Measurements from ENCODE around the gene WNT16. TPM values are rescaled to one million over a fixed set of nuclear protein-coding genes. Genes with fewer than 3 reads are reported as not detected.

WNT16 gene
- polyA plus RNA-seq, 12 donors: 0.16 to 8.7 (median 0.44) TPM; not detected in 2

DNA sequence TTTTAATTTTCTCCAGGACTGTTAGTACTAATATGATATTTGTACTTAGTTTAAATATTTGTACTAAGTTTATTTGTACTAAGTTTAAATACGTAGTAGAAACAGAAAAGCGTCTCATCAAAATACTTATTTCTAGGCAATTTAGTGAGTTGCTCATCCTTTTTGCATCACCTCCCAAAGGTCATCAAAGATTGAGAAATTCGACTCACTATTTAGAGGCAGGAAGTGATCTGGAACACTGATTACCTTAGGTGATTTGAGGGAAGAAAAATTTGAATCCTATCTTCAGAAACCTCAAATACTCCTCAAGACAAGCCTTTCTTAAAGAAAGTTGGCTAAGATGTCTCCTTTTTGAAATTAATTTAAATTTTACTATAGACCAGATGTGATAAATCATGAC, 14.5 kb downstream of the WNT16 start:
- no peak for DNase-seq

DNA sequence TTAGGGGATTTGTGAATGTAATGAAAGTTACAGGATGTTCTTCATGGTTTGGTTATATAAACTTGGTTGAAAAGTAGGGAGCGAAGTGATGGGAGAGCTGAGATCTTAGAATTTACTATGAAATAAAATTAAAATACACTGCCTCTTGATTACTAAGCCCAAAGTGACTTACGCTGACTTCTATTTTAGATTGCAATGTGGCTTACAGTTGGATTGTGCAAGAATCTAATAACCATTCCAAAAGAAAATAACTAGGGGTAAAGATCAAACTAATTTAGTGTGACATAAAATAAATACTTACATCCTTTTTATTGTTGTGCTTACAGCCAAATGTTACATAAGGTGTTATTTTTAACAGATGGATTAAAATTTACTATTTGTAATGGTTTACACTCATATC, 15.3 kb downstream of the WNT16 start:
- DNase-seq: no peak

DNA sequence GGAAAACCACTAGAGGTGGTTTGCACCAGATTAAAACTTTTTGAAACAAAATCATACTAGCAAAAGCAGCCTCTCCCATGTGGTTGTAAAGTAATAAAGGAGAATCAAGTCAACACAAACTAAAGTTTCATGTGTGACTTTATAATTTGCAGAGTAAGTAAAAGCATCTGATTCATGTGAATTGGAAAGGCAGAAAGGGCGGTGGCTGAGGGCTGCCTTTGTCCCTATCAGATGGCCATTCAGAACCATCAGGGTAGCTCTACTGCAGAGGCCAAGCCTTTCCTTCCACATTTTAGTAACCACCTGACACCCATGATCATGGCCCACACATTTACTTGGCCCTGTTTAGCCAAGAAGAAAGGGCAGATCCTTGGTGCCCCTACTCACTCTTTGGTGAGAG, 15.7 kb downstream of the WNT16 start:
- DNase-seq: no peak

DNA sequence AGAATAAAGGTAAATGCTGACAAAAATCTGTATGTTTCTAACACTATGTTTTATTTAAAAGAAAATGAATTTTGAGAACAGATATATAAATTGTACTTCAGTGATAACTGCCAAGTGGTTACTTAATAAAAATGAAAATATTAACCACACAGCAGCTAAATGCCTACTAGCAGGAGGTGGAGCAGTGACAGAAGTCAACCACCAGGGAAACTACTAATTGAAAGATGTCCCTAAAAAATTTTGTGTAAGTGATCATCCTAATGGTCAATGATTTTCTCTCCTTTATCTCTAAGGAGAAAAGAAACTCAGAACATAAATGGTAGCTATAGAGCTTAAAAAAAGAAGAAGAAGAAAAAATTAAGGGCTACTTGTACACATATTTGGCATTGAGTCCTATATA, 22.9 kb downstream of the WNT16 start:
- DNase-seq: no peak

DNA sequence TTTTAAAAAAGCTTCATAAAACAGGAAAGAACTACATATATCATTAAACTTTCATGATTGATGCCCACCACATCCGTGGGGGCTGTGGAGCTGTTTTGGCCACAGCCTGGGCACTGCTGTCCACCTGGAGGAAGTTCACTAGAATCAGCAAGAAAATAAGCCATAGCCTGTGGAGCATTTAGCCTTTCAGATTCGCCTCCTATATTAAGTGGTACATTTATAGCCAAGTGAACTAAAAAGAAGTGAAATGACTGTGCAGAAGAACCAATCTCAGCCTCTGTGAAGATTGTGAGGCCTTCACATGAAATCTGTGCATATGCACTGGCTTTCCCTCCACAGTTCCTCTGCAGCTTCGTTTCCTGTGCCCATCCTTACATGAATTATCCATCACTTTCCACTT, 23.5 kb downstream of the WNT16 start:
- no peak for DNase-seq

DNA sequence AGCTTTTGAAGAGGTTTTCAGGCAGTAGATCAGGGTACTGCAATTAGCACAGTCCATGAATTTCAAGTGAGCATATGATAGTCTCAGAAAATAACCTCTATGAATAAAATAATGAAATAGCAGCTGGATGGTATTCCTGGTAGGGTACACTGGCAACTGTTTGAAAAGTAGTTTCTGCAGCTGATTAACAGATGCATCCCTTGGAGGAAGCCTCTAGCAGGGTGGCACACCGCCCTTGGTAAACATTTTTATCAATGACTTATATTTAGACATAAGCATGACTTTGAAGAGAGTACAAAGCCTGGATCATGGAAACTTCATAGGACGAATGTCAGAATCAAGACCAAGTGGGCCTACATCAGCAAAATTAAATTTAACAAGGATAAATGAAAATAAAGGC, 26.8 kb downstream of the WNT16 start:
- DNase-seq: no peak

DNA sequence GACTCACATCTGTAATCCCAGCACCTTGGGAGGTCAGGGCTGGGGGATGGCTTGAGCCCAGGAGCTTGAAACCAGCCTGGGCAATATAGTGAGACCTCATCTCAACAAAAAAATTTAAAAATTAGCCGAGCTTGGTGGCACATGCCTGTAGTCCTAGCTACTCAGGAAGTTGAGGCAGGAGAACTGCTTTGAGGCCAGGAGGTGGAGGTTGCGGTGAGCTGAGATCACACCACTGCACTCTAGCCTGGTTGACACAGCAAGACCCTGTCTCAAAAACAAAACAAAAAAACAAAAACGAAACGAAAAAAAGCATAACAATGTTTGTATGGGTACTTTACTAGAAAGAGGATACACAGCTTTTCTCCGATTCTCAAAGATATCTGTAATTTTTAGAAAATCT, 31.8 kb downstream of the WNT16 start:
- DNase-seq: no peak

DNA sequence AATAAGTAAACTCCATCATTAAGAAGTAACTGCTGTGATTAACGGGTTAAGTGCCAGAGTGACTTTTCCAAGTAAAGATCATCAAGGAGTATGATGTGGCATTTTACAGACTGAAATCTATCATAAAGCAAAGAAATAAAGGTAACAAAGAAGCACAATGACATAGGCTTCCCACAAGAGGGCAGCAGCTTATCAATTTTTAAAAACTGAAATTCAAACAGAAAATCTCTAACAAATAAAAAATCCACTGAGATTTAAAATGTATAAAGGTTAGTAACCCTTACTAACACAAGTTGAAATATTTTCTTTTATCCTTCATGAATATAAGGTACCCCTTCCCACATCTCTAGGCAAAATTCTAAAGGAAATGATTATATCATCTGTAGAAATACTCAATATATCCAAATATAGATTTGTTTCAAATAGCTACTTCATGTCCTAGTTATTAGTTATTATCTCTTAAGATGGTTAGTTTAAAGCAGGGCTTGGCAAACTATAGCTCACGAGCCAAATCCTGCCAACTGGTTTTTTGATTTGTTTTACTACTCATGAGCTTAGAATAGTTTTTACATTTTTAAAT, 38.1 kb downstream of the WNT16 start:
- peak; percentile 51 for DNase-seq

DNA sequence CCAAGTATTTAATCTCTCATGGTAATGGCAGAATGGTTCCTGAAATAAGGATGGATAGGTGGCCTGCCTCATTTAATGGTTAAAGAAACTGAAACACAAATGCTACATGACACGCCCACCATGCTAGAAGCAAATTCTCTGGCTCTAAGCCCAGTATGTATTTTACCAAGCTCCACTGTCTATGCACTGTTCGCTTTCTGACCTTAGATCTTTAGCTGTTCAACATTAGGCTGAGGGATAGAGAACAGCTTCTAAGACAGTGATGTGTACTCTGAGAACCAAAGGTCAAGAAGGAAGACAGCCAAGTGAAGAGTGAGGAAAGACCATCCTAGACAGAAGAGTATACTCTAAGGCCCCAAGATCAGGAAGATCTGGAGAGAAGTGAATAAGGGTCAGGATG, 40.7 kb downstream of the WNT16 start:
- no peak for DNase-seq

DNA sequence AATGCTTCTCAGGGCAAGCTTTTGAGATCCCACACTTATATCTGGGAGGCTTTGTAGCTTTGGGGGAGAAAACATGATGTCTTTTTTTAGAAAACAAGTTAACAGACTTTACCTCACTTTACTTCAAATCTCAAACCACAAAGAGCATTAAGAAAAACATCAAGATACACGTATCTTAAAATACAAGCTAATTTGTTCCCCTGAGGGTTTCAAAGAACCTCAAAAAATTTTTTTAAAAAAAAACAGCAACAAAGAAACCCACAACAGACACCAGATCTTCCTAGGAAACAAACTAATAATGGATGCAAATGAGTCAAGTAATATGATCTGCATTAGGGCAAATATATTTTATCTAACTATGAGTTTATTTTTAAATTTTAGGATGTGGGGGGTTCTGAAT, 42.6 kb downstream of the WNT16 start:
- no peak for DNase-seq

DNA sequence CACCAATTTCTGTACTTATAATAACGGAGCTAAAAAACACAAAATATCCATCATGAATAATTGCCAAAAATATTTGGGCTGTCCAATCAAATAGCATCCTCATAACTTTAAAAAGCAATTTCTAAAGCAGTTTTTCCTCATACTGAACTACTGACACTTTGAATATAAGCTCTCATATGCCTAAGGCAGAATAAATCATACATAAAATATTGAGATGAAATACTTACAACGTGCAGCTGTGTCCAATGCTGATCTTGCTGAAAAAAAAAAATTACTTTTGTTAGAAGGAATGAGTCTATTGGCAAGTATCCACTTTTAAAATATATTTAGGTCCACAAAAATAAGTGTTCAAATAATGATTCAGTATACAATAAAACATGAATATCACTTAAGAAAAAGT, 43.1 kb downstream of the WNT16 start:
- no peak for DNase-seq

DNA sequence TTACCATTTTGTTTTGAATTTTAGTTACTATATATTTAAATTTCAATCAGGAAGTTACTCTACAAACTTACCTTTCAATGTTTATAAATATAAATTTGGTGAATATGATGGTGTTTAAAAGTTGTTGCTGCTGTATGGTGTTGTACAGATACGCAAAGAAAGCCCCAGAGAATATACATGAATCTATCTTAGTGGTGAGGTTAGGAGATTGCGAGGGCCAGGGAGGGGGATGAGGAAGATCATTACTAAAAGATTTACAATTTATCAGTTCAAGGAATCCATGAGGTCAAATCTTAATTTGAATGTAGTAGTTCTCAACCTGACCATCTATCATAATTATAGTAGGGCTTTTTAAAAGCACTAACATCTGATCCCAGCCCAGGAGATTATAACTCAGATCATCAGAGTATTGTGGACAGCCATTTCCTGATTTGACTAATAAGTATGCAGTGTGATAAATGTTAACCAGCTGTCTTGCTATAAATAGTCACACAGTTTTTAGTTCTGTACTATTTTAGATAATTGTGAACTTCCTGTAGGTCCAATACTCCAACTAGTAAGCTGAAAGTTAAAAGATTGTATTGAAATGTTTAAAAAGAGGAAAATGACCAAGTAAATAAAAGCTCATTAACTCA, 43.7 kb downstream of the WNT16 start:
- DNase-seq: no peak

DNA sequence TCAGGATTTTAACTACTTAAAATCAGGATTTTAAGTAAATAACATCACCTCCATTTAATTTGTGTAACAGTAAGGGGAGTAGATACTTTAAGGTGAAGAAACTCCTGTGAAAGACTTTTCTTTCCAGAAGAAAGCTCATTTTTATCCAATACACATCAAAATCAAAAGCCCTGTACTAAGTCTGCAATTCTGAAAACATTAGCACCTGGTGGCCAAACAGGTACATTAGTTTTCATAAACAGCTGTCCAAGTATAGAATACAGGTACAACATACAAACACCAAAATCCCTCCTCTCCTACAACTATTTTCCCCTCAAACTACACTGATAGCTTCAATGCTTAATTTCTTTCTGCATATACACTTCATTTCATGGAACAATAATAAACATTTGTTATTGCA, 44.4 kb downstream of the WNT16 start:
- DNase-seq: no peak

DNA sequence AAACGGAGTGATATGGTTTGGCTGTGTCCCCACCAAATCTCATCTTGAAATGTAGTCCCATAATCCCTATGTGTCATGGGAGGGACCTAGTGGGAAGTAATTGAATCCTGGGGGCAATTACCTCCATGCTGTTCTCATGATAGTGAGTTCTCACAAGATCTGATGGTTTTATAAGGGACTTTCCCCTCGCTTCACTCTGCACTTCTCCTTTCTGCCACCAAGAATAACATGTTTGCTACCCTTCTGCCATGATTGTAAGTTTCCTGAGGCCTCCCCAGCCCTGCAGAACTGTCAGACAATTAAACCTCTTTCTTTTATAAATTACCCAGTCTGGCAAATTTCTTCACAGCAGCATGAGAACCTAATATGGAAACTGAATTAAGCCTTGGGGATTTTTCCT, 48.2 kb downstream of the WNT16 start:
- no peak for DNase-seq

DNA sequence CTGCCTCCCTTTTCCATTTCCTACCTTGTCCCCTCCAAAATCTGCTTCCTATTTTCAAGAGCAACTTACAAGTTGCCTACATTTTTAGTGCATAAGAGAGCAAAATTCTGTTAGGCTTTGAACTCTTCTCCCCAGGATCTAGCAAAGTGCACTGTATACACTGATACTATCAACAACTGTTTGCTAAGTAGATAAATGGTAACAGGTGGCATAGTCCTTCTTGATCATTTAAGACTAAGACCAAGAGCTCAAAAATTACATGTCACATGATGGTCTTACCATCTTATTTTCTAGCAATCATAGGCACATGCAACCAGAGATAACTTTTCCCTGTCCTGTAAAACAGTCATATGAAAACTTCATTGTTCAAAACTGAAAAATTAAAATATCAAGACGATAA, 51.1 kb downstream of the WNT16 start:
- DNase-seq: no peak

DNA sequence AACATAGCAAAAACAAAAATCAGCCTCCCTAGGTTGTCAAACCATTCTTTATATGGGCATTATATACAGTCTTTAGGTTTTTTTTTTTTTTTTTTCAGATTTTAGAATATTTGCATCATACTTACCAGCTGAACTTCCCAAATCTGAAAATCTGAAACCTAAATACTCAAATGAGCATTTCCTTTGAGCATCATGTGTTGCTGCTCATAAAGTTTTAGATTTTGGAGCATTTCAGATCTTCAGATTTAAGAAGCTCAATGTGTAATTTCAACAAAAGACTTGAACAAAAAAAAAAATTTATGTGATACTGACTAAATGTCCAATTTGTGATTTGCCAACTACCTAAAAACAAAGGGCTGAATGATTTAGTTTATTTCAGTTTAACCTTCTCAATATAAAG, 53.7 kb downstream of the WNT16 start:
- no peak for DNase-seq

DNA sequence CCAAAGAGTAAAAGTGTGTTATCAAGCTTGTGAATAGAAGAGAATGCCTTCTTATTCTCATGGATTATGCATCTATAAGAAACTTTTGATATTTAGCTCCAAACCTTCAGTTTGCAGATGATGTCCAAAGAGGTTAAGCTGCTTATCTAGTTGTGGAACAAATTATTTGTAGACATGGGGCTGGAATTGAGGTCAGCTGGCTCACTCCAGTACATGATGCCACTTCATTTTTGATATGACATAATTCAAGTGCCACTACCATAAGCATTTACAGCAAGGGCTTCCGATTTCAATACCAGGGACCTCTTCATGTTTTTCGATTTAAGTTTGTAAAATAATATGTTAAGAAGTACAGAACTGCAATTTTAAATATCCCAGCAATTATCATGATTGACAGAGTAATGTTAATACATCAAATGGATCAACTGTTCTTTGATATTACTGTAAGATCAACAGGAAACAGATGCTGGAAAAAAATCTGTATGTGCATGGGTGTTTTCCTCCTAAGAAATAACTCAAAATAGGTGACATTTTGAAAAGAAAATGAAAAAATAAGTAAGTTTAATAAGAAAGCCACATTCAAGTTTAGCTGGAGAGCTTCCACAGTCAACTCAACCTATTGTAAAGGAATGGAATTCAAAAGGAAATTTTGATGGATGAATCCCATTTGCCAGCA, 54.6 kb downstream of the WNT16 start:
- no peak for DNase-seq

DNA sequence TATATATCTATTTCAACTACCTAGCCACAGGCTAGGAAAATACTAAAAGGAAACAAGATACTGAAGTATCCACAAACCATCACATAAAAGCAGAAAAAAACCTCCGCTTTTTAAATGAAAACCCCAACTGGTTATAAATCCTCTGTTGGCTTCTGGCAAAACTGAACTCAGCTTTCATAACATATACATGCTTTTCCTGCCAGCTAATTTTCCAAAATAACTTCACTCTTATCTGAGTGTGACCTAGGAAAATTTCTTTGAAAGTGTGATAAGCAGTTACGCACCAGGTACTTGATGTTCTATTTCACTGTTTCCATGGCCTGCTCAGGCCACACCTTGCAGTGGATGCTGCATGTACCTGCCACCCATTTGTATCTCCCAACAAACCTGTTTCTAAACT, 55.5 kb downstream of the WNT16 start:
- no peak for DNase-seq

DNA sequence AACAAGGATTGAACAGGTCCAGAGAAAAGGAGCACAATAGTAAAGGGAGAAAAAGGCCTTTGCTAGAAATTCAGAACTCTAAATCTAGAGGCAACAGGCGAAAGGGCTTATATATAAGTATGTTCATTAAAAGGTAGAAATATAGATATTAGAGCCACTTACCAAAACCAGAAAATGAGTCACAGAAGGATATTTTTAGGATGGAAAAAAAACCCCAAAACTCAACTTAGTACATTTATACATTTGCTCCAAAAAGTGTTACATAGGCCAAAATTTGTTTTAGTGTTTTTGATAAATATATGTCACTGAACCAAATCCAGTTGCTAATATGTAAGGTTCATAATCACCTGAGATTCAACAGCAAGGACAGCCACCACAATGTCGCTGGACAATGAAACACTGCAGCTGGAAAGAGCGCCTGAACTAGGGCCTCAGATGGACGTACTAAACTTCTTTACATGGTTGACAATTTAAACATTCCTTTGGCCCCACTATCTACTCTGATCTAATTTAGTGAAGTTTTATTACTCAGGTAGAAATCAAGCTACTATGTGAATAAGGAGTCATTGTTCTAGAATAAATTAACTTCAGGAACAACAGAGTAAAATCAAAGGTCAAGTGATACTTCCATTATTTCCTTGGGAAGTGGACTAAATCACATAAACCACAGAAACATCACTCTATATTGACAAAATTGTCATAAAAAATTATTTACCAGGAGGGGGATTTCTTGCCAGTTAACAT, 56.4 kb downstream of the WNT16 start:
- no peak for DNase-seq

DNA sequence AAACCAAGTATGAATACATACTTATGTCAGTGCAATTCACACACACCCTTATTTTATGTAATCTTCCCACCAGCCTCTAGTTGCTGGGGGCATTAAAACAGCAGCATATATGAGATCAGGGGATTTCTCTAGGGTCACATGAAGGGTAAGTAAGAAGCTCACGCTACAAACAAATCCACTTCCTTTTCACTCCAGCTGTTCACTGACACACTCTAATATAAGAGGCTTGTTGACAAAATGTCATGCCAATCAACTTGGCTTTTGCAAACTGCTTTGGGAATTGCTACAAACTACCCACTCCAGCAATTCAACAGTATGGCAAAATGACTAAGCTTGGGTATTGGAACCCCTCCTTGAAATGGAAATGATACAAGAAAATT, 57.0 kb downstream of the WNT16 start:
- no peak for DNase-seq

DNA sequence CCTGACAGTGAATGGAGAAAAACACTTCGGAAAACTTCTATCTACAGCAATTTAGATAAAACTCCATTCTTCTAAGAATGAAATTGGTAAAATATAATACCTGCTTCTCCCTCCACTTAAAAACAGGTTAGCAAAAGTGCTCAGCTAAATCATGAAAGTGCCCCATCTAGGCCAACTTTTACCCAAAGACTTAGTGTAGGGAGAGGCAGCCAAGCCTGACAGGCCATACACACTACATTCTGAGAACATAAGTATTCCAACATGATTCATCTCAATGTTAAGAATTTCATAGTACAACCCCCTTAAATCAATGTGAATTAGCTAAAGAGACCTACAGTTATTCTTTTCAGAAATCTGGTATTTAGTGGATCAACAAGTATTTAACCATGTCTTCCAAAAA, 60.1 kb downstream of the WNT16 start:
- DNase-seq: no peak

DNA sequence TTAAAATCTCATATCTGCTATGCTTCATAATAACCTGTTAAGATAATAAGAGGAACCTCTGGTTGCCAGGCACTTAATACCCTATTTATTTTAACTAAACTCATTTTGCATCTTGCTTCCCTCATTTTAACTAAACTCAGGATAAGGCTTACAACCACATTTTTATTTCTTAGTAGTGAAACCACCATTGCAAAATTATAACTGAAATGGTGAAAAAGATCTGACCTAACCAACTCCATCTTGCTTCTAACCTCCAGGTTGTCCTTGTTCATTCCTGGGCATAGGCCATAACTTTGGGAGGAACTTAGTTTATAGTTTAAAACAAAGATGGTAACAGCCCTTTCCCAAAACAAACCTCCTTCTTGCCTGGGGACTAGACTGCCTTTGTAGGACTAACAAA, 61.3 kb downstream of the WNT16 start:
- no peak for DNase-seq

DNA sequence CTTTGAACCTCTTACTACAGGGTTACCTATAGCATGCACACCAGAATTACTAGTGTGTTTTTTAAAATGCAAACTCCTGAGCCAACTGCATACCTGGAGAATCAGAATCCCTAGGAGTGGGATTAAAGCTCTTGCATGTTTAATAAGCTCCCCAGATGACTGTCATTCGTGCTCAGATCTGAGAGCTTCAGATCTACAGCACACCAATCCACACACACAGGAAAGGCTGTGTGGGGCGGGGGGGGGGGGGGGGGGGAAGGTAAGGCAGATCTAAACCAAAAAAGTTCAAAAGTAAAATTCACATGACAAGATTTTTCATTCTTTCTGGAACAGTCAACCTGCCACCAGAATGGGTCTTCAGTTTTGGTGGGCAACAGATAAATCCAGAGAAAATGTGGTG, 61.8 kb downstream of the WNT16 start:
- no peak for DNase-seq

All from muscle of arm (tissue), 12 donors.